ENCODE results near the gene VAC14.

DNA sequence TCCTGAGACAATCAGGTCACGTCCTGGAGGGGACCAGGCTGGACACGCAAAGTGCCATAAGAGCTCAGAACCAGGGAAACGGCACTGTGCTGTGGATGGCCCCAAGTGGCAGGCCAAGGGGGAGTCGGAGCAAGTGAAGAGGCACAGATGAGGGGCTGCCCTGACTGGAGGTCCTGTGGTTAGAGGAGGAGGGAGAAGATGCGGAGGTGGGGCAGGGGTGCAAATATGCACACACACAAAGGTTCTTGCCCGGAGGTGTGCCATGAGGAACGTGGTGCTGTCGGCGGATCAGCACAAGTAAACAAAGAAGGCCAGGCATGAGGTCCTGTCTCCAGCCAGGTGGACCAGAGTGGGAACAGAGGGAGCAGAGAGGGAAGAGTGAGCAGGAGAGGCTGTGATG, 23.5 kb downstream of the VAC14 start:
- TF ChIP-seq POLR2AphosphoS5 (IDR thresholded peaks at IDR 0.05; ENCODE audit: low read depth, low read length): no peak
- TF ChIP-seq, protein P1, sequence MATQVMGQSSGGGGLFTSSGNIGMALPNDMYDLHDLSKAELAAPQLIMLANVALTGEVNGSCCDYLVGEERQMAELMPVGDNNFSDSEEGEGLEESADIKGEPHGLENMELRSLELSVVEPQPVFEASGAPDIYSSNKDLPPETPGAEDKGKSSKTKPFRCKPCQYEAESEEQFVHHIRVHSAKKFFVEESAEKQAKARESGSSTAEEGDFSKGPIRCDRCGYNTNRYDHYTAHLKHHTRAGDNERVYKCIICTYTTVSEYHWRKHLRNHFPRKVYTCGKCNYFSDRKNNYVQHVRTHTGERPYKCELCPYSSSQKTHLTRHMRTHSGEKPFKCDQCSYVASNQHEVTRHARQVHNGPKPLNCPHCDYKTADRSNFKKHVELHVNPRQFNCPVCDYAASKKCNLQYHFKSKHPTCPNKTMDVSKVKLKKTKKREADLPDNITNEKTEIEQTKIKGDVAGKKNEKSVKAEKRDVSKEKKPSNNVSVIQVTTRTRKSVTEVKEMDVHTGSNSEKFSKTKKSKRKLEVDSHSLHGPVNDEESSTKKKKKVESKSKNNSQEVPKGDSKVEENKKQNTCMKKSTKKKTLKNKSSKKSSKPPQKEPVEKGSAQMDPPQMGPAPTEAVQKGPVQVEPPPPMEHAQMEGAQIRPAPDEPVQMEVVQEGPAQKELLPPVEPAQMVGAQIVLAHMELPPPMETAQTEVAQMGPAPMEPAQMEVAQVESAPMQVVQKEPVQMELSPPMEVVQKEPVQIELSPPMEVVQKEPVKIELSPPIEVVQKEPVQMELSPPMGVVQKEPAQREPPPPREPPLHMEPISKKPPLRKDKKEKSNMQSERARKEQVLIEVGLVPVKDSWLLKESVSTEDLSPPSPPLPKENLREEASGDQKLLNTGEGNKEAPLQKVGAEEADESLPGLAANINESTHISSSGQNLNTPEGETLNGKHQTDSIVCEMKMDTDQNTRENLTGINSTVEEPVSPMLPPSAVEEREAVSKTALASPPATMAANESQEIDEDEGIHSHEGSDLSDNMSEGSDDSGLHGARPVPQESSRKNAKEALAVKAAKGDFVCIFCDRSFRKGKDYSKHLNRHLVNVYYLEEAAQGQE (IDR thresholded peaks at IDR 0.05; ENCODE audit: insufficient read depth in 1 of 2, low read depth in 2 of 2, low read length in 2 of 2): no peak
- no peak for TF ChIP-seq SIN3A (IDR thresholded peaks at IDR 0.05; ENCODE audit: borderline replicate concordance, insufficient read depth, low read length)
